ENCODE results near the gene NEGR1. TPM values are rescaled to one million over a fixed set of nuclear protein-coding genes. Genes with fewer than 3 reads are reported as not detected.

The NEGR1 gene
- total RNA-seq, 1 donor from 2014 or later: 18.1 TPM

DNA sequence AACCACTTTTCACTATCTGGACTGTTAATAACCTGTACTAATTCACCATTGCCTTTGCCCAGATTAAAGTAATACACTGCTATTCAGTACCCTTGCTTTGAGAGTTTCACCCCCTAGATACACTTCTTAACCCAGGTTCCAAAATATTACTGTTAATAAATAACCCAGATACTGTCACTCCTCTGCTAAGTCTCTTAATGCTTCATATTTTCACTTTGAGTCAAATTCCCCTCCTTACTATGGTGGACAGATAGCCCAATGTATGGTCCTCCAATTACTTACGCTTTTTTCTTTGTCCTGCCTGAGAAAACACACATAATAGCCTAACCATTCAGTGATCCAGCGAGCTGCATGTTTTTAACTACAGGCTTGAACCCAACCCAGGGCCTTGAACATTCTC, 152.5 kb downstream of the NEGR1 start:
- no peaks in the 10 kb centered on the region for H3K27me3 ChIP-seq (ENCODE audit: low read depth)
- TF ChIP-seq, protein P1, sequence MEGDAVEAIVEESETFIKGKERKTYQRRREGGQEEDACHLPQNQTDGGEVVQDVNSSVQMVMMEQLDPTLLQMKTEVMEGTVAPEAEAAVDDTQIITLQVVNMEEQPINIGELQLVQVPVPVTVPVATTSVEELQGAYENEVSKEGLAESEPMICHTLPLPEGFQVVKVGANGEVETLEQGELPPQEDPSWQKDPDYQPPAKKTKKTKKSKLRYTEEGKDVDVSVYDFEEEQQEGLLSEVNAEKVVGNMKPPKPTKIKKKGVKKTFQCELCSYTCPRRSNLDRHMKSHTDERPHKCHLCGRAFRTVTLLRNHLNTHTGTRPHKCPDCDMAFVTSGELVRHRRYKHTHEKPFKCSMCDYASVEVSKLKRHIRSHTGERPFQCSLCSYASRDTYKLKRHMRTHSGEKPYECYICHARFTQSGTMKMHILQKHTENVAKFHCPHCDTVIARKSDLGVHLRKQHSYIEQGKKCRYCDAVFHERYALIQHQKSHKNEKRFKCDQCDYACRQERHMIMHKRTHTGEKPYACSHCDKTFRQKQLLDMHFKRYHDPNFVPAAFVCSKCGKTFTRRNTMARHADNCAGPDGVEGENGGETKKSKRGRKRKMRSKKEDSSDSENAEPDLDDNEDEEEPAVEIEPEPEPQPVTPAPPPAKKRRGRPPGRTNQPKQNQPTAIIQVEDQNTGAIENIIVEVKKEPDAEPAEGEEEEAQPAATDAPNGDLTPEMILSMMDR (IDR thresholded peaks at IDR 0.05): no peak
- no peak overlapping the region for H3K4me3 ChIP-seq
- H3K4me1 ChIP-seq: no peaks in the 10 kb centered on the region
- H3K27ac ChIP-seq: no peak overlapping the region
- DNase-seq (no peak), ATAC-seq (no peak)
- no peaks in the 10 kb centered on the region for H3K9me3 ChIP-seq
- intact Hi-C loops (cut with DNase I): no loop called here
- H3K36me3 ChIP-seq: no peaks in the 10 kb centered on the region

DNA sequence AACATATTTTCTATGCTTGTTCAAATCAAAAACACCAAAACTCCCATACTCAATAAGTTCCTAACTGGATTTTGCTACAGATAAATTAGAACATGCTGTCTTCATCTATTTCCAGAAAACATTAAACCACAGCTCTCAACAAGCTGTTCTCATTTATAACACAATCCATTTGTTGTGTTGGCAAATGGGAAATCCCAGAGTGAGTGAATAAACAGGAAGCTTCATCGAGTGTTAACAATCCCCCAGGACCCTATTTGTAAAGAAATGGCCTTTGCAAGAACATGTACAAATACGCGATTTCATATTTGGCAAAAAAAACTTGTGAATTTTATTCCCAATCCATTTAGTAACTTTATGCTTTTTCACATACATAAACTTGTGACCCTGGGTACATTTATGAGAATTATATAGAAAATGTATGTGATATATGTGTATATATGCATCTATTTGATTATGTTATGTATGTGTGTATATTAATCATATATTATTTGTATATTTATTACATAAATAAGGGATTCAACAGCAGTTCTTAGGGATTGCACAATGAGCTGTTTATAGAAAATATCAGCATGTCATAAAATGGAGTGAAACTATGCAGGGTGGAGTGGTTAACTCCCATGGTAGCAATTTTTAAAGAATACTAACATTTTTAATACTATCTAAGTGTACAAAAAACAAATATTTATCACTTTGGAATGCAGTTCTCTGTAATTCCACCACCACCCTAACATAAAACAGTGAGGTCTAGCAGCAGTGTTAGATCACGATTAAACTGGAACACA, 160.0 kb downstream of the NEGR1 start:
- DNase-seq: no peak
- TF ChIP-seq, protein P1 (IDR thresholded peaks at IDR 0.05): no peak
- ATAC-seq: no peak
- Histone ChIP-seq H3K36me3 (no peaks in the 10 kb centered on the region), H3K4me3 (no peak overlapping the region), H3K27ac (no peak overlapping the region), H3K27me3 (ENCODE audit: low read depth) (no peaks in the 10 kb centered on the region), H3K4me1 (no peaks in the 10 kb centered on the region), H3K9me3 (no peaks in the 10 kb centered on the region)
- intact Hi-C loops (cut with DNase I): no loop called here

DNA sequence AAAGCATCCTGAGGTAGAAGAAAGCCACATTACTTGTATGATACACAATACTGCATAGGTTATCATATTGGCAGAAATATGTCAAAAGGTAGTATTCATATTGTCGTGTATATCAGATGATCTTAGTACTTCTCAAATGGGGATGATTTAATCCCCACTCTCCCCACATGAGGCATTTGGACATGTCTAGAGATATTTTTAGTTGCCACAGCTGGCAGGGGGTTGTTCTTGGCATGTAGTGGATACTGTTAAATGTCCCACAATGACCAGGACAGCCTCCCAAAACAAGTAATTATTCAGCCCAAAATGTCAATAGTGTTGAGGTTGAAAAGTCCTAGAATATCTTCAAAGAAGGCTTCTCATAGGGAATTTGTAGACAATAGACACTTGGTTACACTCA, 162.8 kb downstream of the NEGR1 start:
- intact Hi-C loops (cut with DNase I): no loop called here

DNA sequence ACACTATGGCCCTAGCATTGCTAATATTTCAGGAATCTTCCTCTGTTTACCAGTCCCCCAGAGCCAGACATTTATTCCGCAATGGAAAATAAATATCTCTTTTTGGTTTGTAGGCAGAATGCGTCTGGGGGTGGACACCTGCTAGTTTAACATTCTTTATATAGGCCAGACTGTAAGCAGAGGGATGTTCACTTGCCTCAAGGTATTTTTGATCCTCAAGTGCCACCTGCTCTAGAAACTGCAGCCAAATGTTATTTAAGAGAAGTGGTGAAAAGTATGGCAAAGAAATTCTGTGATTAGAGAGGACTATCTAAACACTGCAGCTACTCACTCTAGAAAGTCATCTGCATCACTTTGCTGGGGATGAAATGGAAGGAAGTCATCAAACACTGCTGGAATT, 164.7 kb downstream of the NEGR1 start:
- Histone ChIP-seq H3K36me3 (no peaks in the 10 kb centered on the region), H3K4me1 (no peaks in the 10 kb centered on the region), H3K27me3 (ENCODE audit: low read depth) (no peaks in the 10 kb centered on the region), H3K27ac (no peak overlapping the region), H3K9me3 (no peaks in the 10 kb centered on the region), H3K4me3 (no peak overlapping the region)
- intact Hi-C loops (cut with DNase I): no loop called here
- DNase-seq: no peak
- TF ChIP-seq, protein P1 (IDR thresholded peaks at IDR 0.05): no peak
- ATAC-seq: no peak

More for the DNA sequence above, 162.8 kb downstream of the NEGR1 start:
- Histone ChIP-seq H3K9me3 (no peaks in the 10 kb centered on the region), H3K36me3 (no peaks in the 10 kb centered on the region), H3K4me3 (no peak overlapping the region), H3K27me3 (ENCODE audit: low read depth) (no peaks in the 10 kb centered on the region), H3K4me1 (no peaks in the 10 kb centered on the region), H3K27ac (no peak overlapping the region)
- DNase-seq (no peak), ATAC-seq (no peak)
- TF ChIP-seq, protein P1 (IDR thresholded peaks at IDR 0.05): no peak

DNA sequence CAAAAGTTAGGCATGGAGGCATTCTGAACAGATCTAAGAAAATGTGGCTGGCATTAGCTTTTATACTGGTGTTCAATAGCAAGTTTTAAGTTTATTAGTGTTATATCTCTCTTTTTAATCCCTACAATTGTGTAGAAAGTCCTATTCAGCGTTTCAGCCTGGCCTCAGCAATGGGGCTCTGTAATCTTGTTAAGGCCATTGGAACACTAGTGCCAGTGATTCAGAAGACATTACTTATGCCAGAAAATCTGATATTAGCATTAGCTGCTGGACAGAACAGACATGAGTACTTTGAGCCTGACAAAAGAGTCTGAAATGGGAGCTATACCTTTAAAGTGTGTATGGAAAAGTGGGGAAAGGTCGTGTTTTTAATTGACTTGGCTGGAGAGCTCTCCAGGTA, 167.0 kb downstream of the NEGR1 start:
- Histone ChIP-seq H3K27me3 (ENCODE audit: low read depth) (no peaks in the 10 kb centered on the region), H3K4me1 (no peaks in the 10 kb centered on the region), H3K4me3 (no peak overlapping the region), H3K9me3 (no peaks in the 10 kb centered on the region), H3K36me3 (no peaks in the 10 kb centered on the region), H3K27ac (no peak overlapping the region)
- TF ChIP-seq, protein P1 (IDR thresholded peaks at IDR 0.05): no peak
- DNase-seq (no peak), ATAC-seq (no peak)
- intact Hi-C loops (cut with DNase I): no loop called here
